Fibroblast of skin of scalp (primary cell): Measurements from ENCODE around the gene RNF157.
A peak's percentile ranks its signal among the peaks of the same experiment; 100 is the strongest.
"Not testable (repeated sequence)": the region's sequence is repeated elsewhere in the genome, so short reads cannot be mapped to it uniquely, and the experiment has no call there.

Experiments used
- DNase-seq: peaks from one replicate; pipeline ENCODE4 v3.0.0-alpha.2; 2013

RNF157 gene

GRCh38 chr17:76233588-76234353 lies 6.5 kb downstream of the RNF157 start:
- no peak for DNase-seq

GRCh38 chr17:76232342-76232741 lies 8.0 kb downstream of the RNF157 start:
- DNase-seq = peak; percentile 89

- DNase-seq = not testable (repeated sequence)
These were observed 13.5 kb downstream of the RNF157 start for GRCh38 chr17:76226749-76227148.

- DNase-seq = not testable (repeated sequence)
These were observed 14.8 kb downstream of the RNF157 start for GRCh38 chr17:76225373-76226086.

- DNase-seq = no peak
These were observed 16.5 kb downstream of the RNF157 start for GRCh38 chr17:76223802-76224201.

GRCh38 chr17:76219670-76220383 lies 20.5 kb downstream of the RNF157 start:
- DNase-seq = no peak

GRCh38 chr17:76217081-76217480 lies 23.2 kb downstream of the RNF157 start:
- no peak for DNase-seq

- DNase-seq = no peak
These were observed 26.8 kb downstream of the RNF157 start for GRCh38 chr17:76213491-76213890.

- no peak for DNase-seq
These were observed 32.2 kb downstream of the RNF157 start for GRCh38 chr17:76208120-76208519.

- no peak for DNase-seq
These were observed 32.8 kb downstream of the RNF157 start for GRCh38 chr17:76207275-76208059.

- not testable (repeated sequence) for DNase-seq
These were observed 34.6 kb downstream of the RNF157 start for GRCh38 chr17:76205542-76206144.

- peak; percentile 73 for DNase-seq
These were observed 36.0 kb downstream of the RNF157 start for GRCh38 chr17:76204277-76204676.

GRCh38 chr17:76200354-76200753 lies 39.9 kb downstream of the RNF157 start:
- no peak for DNase-seq

- DNase-seq = no peak
These were observed 40.8 kb downstream of the RNF157 start for GRCh38 chr17:76199469-76199868.

GRCh38 chr17:76198702-76199101 lies 41.6 kb downstream of the RNF157 start:
- no peak for DNase-seq

- DNase-seq = no peak
These were observed 42.4 kb downstream of the RNF157 start for GRCh38 chr17:76197911-76198310.

- no peak for DNase-seq
These were observed 43.6 kb downstream of the RNF157 start for GRCh38 chr17:76196675-76197074.

GRCh38 chr17:76195281-76196096 lies 44.8 kb downstream of the RNF157 start:
- DNase-seq = no peak

GRCh38 chr17:76193591-76193990 lies 46.7 kb downstream of the RNF157 start:
- DNase-seq = no peak

- no peak for DNase-seq
These were observed 48.4 kb downstream of the RNF157 start for GRCh38 chr17:76191896-76192295.

- DNase-seq = no peak
These were observed 50.6 kb downstream of the RNF157 start for GRCh38 chr17:76189741-76190140.
